ENCODE data around the gene CCR1.

- TF ChIP-seq, protein P1, sequence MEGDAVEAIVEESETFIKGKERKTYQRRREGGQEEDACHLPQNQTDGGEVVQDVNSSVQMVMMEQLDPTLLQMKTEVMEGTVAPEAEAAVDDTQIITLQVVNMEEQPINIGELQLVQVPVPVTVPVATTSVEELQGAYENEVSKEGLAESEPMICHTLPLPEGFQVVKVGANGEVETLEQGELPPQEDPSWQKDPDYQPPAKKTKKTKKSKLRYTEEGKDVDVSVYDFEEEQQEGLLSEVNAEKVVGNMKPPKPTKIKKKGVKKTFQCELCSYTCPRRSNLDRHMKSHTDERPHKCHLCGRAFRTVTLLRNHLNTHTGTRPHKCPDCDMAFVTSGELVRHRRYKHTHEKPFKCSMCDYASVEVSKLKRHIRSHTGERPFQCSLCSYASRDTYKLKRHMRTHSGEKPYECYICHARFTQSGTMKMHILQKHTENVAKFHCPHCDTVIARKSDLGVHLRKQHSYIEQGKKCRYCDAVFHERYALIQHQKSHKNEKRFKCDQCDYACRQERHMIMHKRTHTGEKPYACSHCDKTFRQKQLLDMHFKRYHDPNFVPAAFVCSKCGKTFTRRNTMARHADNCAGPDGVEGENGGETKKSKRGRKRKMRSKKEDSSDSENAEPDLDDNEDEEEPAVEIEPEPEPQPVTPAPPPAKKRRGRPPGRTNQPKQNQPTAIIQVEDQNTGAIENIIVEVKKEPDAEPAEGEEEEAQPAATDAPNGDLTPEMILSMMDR (optimal IDR thresholded peaks at IDR 0.05 in 1 of 3, IDR thresholded peaks at IDR 0.05 in 1 of 3, conservative IDR thresholded peaks at IDR 0.05 in 1 of 3; ENCODE audit: extremely low read depth in 1 of 3, insufficient read depth in 2 of 3, low read length in 3 of 3) = no peak
- TF ChIP-seq EZH2 (IDR thresholded peaks at IDR 0.05; ENCODE audit: low read length) = no peak
Observed at GRCh38 chr3:46245146-46245545, 37.0 kb upstream of the CCR1 start.

Measured in keratinocyte (primary cell).